Neuron (in vitro differentiated cells): ENCODE measurements around the gene PIM3.
A peak's percentile ranks its signal among the peaks of the same experiment; 100 is the strongest.

Source experiments
- H2AFZ ChIP-seq: one replicate; pipeline ENCODE4 v1.6.1; 2013; ENCODE audit warnings: low read depth, mild to moderate bottlenecking, inconsistent platforms, low read length, moderate library complexity
- H3K27me3 ChIP-seq: one replicate; pipeline ENCODE4 v1.6.1; 2013; ENCODE audit warnings: low read length; ENCODE audit not compliant: insufficient read depth
- H3K36me3 ChIP-seq: one replicate; pipeline ENCODE4 v1.6.1; 2013; ENCODE audit warnings: low read length; ENCODE audit not compliant: insufficient read depth
- H3K4me1 ChIP-seq: one replicate; pipeline ENCODE4 v1.6.1; 2013; ENCODE audit warnings: low read length; ENCODE audit not compliant: insufficient read depth
- H3K4me3 ChIP-seq: 2 replicates; pipeline ENCODE4 v1.5.1; 2013; ENCODE audit warnings: mild to moderate bottlenecking, low read length, moderate library complexity
- H3K9me3 ChIP-seq: one replicate; pipeline ENCODE4 v1.6.1; 2013; ENCODE audit warnings: low read length

PIM3 gene

DNA sequence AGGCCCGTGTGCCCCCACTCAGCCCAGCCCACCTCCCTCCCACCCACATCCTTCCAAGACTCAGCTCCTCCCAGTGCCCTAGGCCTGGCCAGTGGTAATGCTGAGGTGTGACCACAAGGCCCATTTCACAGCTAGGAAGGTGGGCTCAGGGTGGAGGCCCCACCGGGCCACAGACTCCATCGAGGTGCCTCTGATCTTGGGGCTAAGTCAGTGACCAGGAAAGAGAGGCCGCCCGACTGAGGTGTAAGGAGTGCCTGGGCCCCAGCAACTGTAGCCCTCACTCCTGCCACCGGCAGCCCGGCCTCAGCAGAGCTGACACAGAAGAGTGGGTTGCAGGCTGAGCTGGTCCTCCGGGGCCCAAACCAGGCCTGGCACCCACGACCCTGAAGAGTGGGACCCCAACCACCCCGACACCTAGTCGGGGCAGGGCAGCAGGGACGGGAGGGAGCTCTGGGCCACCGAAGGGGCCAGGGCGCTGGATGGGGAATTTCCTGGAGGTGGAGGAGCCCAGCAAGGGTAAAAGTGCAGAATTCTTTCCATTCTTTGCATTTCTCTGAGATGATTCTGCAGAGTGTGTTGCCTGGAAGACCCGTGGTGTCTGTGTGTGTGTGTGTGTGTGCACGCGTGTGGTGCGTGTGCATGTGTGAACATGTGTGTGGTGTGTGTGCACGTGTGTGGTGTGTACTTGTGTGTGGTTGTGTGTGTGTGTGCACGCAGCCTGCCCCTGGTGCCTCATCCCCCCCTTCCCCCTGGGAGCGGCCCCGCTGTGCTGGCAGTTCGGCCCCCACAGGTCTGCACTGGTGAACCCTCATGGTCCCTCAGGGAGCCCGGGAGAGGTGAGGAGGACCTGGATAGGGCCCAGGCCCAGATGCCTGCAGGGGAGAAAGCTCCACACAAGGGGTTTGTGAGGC, 8.3 kb upstream of the PIM3 start:
- H3K36me3 ChIP-seq, result no peaks in the 10 kb centered on the region
- H2AFZ ChIP-seq, result no peak overlapping the region
- no peaks in the 10 kb centered on the region for H3K9me3 ChIP-seq
- peaks cover 28% of the 10 kb centered on the region for H3K4me1 ChIP-seq
- no peaks in the 10 kb centered on the region for H3K27me3 ChIP-seq
- H3K4me3 ChIP-seq, result no peak overlapping the region

DNA sequence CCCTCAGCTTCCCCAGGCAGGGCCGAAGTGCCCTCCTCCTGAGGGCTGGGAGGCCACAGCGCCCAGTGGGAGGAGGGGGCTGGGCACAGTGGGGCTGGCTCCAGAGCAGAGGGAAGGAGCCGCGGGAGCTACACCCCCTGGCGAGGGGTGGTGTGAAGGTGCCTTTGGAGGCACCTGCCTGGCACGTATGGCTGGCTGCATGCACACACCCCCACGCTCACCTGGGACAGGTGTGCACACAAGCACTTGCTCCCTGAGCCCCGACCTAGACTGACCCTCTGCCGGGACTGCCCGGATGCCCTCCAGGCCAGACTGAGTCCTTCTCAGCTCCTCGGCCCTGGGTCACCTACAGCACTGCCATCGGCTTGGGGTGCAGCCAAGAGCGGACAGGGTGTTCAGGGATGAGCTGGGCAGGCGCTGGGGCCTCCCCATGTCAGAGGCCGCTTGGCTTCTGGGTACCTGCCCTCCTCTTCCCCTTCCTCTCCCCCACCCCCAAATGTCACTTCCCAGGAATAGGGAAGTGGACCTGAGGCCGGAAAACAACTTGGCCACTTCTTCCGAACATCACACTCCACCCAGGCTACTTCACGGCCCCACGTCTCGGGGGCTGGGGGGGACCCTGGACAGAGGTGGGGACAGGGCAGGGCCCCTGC, 7.4 kb upstream of the PIM3 start:
- H3K4me3 ChIP-seq, result no peak overlapping the region
- no peaks in the 10 kb centered on the region for H3K27me3 ChIP-seq
- H3K9me3 ChIP-seq, result no peaks in the 10 kb centered on the region
- no peaks in the 10 kb centered on the region for H3K36me3 ChIP-seq
- H2AFZ ChIP-seq, result no peak overlapping the region
- H3K4me1 ChIP-seq, result peaks cover 20% of the 10 kb centered on the region

DNA sequence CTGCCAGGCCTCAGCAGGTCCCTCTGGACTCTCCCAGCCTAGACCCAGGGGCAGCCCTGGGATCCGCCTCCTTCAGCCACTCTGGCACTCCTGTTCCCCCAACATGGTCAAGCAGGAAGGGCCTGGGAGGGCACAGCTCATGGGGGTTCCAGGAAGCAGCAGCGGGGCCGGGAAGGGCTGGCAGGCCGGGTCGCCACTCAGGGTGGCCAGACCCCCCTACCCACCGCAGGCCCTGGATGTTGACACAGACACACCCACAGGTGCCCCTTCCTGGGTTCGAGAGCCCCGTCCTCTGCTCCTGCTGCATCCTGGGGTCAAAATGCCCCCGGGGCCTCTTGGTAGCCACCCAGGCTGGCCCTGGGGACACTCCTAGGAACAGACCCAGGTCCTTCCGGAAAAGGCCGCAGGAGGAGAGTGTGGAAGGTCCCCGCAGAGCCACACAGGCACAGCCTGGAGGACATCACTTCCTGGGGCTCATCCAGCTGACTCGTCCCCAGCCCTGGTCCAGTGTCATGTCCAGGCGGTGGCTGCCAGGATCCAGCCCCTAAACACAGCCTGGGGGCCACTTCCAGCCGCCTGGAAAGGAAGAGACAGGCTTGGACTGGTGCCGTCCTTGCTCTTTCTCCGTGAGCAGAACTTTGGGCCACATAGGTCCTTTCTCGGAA, 6.8 kb upstream of the PIM3 start:
- Histone ChIP-seq H3K4me1 (peaks cover 22% of the 10 kb centered on the region), H3K36me3 (no peaks in the 10 kb centered on the region), H3K9me3 (no peaks in the 10 kb centered on the region), H3K27me3 (no peaks in the 10 kb centered on the region), H3K4me3 (no peak overlapping the region), H2AFZ (no peak overlapping the region)

DNA sequence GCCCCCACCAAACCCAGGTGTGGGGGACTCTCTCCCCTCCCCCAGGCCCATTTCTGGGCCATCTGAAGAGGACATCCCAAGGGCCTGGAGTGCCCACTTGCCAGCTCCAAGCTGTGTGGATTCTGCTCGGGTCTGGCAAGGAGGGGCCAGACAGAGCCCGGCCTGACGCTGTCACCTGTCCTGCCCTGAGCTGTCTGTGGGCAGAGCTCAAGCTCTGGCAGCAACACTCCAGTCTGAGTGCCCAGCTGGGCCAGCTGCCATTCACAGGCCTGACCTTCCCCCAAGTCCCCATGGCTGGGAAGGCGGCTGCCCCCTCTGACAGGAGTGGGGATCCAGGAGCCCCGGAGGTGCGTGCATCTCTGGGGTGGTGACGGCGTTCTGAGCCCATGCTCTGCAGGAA, 6.2 kb upstream of the PIM3 start:
- H2AFZ ChIP-seq, result no peak overlapping the region
- H3K4me1 ChIP-seq, result peaks cover 27% of the 10 kb centered on the region

GRCh38 chr22:49954991-49955580, 5.5 kb upstream of the PIM3 start:
- Histone ChIP-seq H3K27me3 (no peaks in the 10 kb centered on the region), H3K4me3 (no peak overlapping the region), H2AFZ (no peak overlapping the region), H3K36me3 (no peaks in the 10 kb centered on the region), H3K9me3 (no peaks in the 10 kb centered on the region), H3K4me1 (peaks cover 31% of the 10 kb centered on the region)

More for the DNA sequence above, 6.2 kb upstream of the PIM3 start:
- Histone ChIP-seq H3K9me3 (no peaks in the 10 kb centered on the region), H3K4me3 (no peak overlapping the region), H3K27me3 (no peaks in the 10 kb centered on the region), H3K36me3 (no peaks in the 10 kb centered on the region)

- Histone ChIP-seq H3K36me3 (no peaks in the 10 kb centered on the region), H3K4me3 (no peak overlapping the region), H2AFZ (no peak overlapping the region), H3K9me3 (no peaks in the 10 kb centered on the region), H3K27me3 (no peaks in the 10 kb centered on the region), H3K4me1 (peaks cover 28% of the 10 kb centered on the region)
Measured at GRCh38 chr22:49955581-49956417, 4.8 kb upstream of the PIM3 start.

- peaks cover 23% of the 10 kb centered on the region for H3K4me1 ChIP-seq
- no peaks in the 10 kb centered on the region for H3K36me3 ChIP-seq
- H3K27me3 ChIP-seq, result no peaks in the 10 kb centered on the region
- H2AFZ ChIP-seq, result no peak overlapping the region
- no peak overlapping the region for H3K4me3 ChIP-seq
- no peaks in the 10 kb centered on the region for H3K9me3 ChIP-seq
Measured at GRCh38 chr22:49956418-49956770, 4.2 kb upstream of the PIM3 start.

DNA sequence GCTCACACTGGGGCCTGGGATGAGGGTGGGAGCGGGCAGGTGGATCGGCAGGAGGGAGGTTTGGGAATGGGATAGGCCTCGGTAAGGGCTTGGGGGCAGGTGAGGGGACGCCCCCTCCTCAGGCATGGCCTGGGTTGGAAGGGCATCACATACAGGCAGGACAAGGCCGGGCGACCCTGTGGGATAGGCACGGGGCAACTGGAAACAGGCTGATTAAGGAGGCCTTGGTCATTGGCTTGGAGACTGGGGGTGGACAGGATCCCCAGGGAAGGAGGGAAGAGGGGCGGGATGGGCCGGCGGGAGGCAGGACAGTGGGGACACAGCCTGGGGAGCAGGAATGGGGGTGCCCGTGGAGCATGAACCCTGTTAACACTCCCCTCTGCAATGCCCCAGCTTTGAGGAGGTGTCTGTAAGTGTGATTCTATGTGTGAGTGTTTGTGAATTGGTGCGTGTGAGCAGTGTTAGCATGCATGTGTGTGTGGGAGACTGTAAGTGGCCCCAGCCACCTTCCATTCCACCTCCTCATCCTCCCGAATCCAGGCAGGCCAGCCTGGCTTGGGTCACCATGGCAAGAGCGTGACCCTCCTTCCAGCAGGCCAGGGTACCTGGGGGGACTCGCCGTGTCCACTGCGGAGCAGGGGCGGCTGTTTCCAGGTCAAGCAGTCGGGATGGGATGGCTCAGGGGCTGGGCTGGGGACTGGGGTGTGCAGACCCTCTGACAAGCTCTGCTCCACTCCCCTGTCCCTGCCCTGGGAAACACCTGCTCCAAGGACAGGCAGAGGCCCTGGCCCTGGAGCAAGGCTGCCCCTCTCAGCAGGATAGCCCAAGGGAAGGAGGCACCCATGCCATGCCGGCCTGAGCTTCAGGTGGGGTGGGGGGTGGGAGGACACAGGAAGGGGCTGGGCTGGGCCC, 3.4 kb upstream of the PIM3 start:
- no peak overlapping the region for H2AFZ ChIP-seq
- no peaks in the 10 kb centered on the region for H3K27me3 ChIP-seq
- no peaks in the 10 kb centered on the region for H3K9me3 ChIP-seq
- peaks cover 23% of the 10 kb centered on the region for H3K4me1 ChIP-seq
- H3K4me3 ChIP-seq, result no peak overlapping the region
- peaks cover 6% of the 10 kb centered on the region for H3K36me3 ChIP-seq

DNA sequence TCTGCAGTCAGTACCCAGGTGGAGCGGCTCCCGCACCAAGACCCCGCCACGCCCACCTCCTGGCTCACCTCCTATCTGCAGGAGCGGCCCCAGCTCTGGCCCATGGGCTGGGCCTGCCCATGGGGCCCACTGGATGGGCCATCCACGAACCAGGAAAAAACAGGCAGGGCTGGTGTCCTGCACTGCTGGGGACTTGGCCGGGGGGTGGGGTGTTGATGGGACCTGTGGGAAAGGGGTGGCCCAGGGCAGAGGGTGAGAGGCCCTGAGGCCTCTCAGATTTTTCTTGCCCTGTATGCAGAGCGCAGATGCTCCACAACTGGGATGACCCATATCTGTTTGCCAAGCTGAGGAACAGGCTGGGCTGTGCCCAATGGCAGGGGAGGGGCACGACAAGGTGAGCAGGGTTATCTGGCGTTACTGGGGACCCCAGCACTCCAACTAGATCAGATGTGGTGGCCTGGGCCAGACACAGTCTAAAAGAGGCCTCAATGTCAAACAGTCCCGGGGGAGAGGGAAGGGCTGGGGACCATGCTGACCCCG, 2.7 kb upstream of the PIM3 start:
- peaks cover 12% of the 10 kb centered on the region for H3K36me3 ChIP-seq
- peaks cover 4% of the 10 kb centered on the region for H3K9me3 ChIP-seq
- no peaks in the 10 kb centered on the region for H3K27me3 ChIP-seq
- no peak overlapping the region for H3K4me3 ChIP-seq
- peaks cover 19% of the 10 kb centered on the region for H3K4me1 ChIP-seq
- H2AFZ ChIP-seq, result no peak overlapping the region

DNA sequence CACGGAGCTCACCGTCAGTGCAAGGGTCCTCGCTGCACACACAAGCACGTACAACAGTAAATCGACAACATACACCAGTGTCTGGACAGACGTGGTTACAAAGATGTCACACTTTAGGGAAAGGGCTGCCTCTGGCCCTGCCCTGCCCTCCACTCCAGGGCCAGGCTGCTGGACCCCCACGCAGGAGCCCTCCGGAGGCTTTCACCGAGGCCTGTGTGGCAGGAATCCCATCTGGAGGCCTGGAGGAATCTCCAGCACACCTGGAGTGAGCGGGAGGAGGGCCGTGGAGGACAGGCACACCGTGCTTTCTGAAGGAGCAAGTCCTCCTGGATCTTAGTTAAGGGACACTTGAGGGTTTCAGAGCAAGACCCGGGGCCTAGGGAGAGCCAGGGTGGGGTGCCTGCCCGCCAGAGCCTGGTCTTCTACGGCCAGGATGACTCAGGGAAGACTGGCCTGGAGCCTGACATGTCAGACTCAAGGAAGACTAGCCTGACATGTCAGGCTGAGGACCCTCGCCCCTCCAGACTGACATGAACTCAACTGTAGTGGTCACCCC, 2.1 kb upstream of the PIM3 start:
- H3K9me3 ChIP-seq, result peaks cover 4% of the 10 kb centered on the region
- peaks cover 17% of the 10 kb centered on the region for H3K36me3 ChIP-seq
- H2AFZ ChIP-seq, result no peak overlapping the region
- no peaks in the 10 kb centered on the region for H3K27me3 ChIP-seq
- no peak overlapping the region for H3K4me3 ChIP-seq
- peaks cover 21% of the 10 kb centered on the region for H3K4me1 ChIP-seq

- Histone ChIP-seq H2AFZ (no peak overlapping the region), H3K4me1 (peaks cover 21% of the 10 kb centered on the region), H3K27me3 (no peaks in the 10 kb centered on the region), H3K36me3 (peaks cover 24% of the 10 kb centered on the region), H3K4me3 (peak overlapping the region; percentile 73), H3K9me3 (peaks cover 4% of the 10 kb centered on the region)
Measured at GRCh38 chr22:49958931-49959781, 1.4 kb upstream of the PIM3 start.
